HG03139 (cell line): ENCODE results near the gene STAU1.
"Not testable (repeated sequence)": the region's sequence is repeated elsewhere in the genome, so short reads cannot be mapped to it uniquely, and the experiment has no call there.

Experiments used
- ATAC-seq: cut with Tn5 transposase; IDR thresholded peaks from one replicate; pipeline ENCODE4 v1.9.1; 2021; ENCODE audit not compliant: unreplicated experiment

STAU1 gene

GRCh38 chr20:49123982-49124381 lies 64.2 kb downstream of the STAU1 start:
- no peak for ATAC-seq

- no peak for ATAC-seq
These were observed 65.2 kb downstream of the STAU1 start for GRCh38 chr20:49122920-49123319.

GRCh38 chr20:49119988-49120387 lies 68.1 kb downstream of the STAU1 start:
- ATAC-seq: no peak

GRCh38 chr20:49118307-49118706 lies 69.8 kb downstream of the STAU1 start:
- no peak for ATAC-seq

GRCh38 chr20:49115564-49115963 lies 72.6 kb downstream of the STAU1 start:
- no peak for ATAC-seq

GRCh38 chr20:49112596-49113274 lies 75.4 kb downstream of the STAU1 start:
- no peak for ATAC-seq

GRCh38 chr20:49110767-49111694 lies 77.1 kb downstream of the STAU1 start:
- ATAC-seq: no peak

GRCh38 chr20:49106328-49106727 lies 81.8 kb downstream of the STAU1 start:
- no peak for ATAC-seq

GRCh38 chr20:49104979-49105547 lies 83.1 kb downstream of the STAU1 start:
- ATAC-seq: not testable (repeated sequence)

- no peak for ATAC-seq
These were observed 83.8 kb downstream of the STAU1 start for GRCh38 chr20:49104365-49104648.

GRCh38 chr20:49103647-49104364 lies 84.3 kb downstream of the STAU1 start:
- no peak for ATAC-seq

GRCh38 chr20:49103019-49103418 lies 85.1 kb downstream of the STAU1 start:
- ATAC-seq: no peak

GRCh38 chr20:49100972-49101371 lies 87.2 kb downstream of the STAU1 start:
- no peak for ATAC-seq

GRCh38 chr20:49100292-49100691 lies 87.8 kb downstream of the STAU1 start:
- ATAC-seq: not testable (repeated sequence)

GRCh38 chr20:49099011-49099410 lies 89.1 kb downstream of the STAU1 start:
- no peak for ATAC-seq

- no peak for ATAC-seq
These were observed 90.0 kb downstream of the STAU1 start for GRCh38 chr20:49098136-49098535.

- ATAC-seq: no peak
These were observed 91.0 kb downstream of the STAU1 start for GRCh38 chr20:49097159-49097558.

- ATAC-seq: no peak
These were observed 91.9 kb downstream of the STAU1 start for GRCh38 chr20:49096203-49096730.

GRCh38 chr20:49091762-49092161 lies 96.4 kb downstream of the STAU1 start:
- ATAC-seq: no peak

- no peak for ATAC-seq
These were observed 97.0 kb downstream of the STAU1 start for GRCh38 chr20:49091104-49091503.

GRCh38 chr20:49082295-49082694 lies 105.8 kb downstream of the STAU1 start:
- ATAC-seq: not testable (repeated sequence)
